T-helper 17 cell (primary cell): ENCODE results near the gene CTSE. TPM values are rescaled to one million over a fixed set of nuclear protein-coding genes. Genes with fewer than 3 reads are reported as not detected.
A peak's percentile ranks its signal among the peaks of the same experiment; 100 is the strongest.

Experiments used
- ATAC-seq: fragments of 150-1000 bp; cut with Tn5 transposase; 2 replicates; pipeline ENCODE4 v1.10.0; 2021; ENCODE audit warnings: mild to moderate bottlenecking, moderate library complexity
- DNase-seq, 3 donors: peaks; one replicate each; pipeline versions ENCODE4 v3.0.0 to v3.0.0-alpha.2; 2020 to 2021
- H3K9me3 ChIP-seq: one replicate; pipeline ENCODE4 v1.7.0; 2013; ENCODE audit warnings: low read length, mild to moderate bottlenecking; ENCODE audit not compliant: control insufficient read depth, poor library complexity, severe bottlenecking
- H3K27ac Mint-ChIP-seq: one replicate; pipeline ENCODE4 v1.8.0; 2022; ENCODE audit warnings: mild to moderate bottlenecking, moderate library complexity, mixed read lengths
- H3K27me3 Mint-ChIP-seq: one replicate; pipeline ENCODE4 v1.8.0; 2022; ENCODE audit warnings: mixed read lengths
- H3K36me3 Mint-ChIP-seq: one replicate; pipeline ENCODE4 v1.8.0; 2022; ENCODE audit warnings: low read depth, mixed read lengths
- H3K4me1 Mint-ChIP-seq: one replicate; pipeline ENCODE4 v1.8.0; 2022; ENCODE audit warnings: mild to moderate bottlenecking, mixed read lengths
- H3K4me3 Mint-ChIP-seq: one replicate; pipeline ENCODE4 v1.8.0; 2022; ENCODE audit warnings: mild to moderate bottlenecking, moderate library complexity, mixed read lengths
- total RNA-seq, 4 donors: library from RNA in 2 of 4; stranded (reverse) in 2 of 4; gene quantifications; one replicate each; pipeline ENCODE4 v1.2.3 and lab custom pipeline; 2022 to 2026

Gene CTSE
- total RNA-seq, 2 donors from 2014 or later: not detected

DNA sequence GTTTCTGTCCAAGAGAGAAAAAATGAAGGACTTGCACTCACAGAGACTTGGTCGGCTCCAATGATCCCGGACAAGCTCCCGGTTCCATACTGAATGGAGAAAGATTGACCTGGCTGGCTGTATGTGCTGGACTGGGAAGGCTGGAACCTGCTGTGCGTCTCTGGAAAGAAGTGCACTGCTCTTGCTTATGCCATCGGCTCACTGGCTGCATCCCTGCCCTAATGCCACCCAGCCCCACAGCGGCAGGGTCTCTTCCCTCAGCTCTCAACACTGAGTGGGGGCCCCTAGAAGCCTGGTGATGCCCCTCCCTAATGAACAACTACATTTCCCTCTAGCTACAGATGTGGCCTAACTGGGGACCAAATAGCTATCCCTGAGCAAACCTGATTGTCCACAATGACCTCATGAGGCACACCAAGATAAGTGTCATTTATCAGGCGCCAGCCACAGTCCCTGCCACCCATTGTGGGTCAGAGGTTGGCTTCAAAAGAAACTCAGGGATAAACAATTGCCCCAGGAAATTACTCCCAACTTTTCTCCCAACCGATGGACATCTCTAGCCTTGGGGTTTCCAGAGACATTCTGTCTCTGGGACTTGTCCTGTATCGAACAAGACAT is 2.6 kb downstream of the CTSE start:
- no peak for DNase-seq
- ATAC-seq: no peak
- no peaks in the 10 kb centered on the region for H3K4me1 Mint-ChIP-seq
- H3K36me3 Mint-ChIP-seq: peaks cover 2% of the 10 kb centered on the region
- H3K4me3 Mint-ChIP-seq: no peak overlapping the region
- H3K27ac Mint-ChIP-seq: no peak overlapping the region
- H3K27me3 Mint-ChIP-seq: peaks cover 35% of the 10 kb centered on the region
- H3K9me3 ChIP-seq: no peaks in the 10 kb centered on the region

DNA sequence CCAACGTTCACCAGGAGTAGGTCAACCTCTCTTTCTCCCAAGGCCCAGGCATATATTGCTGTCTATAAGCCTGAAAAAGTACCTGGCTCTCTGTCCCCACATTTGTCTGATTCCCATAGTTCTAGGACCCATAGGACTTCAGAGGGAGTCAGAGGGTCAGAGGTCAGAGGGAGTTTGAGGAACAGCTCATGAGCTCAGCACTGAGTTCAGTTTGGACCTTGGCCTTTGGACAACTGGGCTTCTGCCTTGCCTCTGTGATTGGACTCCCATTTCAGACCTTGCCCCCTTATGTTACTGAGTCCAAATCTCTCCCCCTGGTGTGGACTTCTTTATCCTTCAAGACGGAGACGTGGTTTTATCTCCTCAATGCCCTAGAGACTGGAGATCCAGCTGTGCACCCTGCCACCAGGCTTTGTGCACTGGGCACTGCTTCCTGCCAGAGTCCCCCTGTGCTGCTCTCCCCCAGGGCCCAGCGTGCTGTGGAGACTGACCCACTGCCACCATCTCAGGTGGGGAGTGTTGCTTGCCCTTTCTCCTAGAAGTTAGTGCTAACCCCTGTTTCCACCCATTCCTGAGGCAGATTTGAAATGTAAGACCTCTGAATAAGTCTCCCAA is 3.2 kb downstream of the CTSE start:
- no peak for DNase-seq
- no peak for ATAC-seq
- Mint-ChIP-seq H3K36me3 (peaks cover 2% of the 10 kb centered on the region), H3K4me1 (no peaks in the 10 kb centered on the region), H3K27me3 (peaks cover 35% of the 10 kb centered on the region), H3K4me3 (no peak overlapping the region), H3K27ac (no peak overlapping the region)
- H3K9me3 ChIP-seq: no peaks in the 10 kb centered on the region

DNA sequence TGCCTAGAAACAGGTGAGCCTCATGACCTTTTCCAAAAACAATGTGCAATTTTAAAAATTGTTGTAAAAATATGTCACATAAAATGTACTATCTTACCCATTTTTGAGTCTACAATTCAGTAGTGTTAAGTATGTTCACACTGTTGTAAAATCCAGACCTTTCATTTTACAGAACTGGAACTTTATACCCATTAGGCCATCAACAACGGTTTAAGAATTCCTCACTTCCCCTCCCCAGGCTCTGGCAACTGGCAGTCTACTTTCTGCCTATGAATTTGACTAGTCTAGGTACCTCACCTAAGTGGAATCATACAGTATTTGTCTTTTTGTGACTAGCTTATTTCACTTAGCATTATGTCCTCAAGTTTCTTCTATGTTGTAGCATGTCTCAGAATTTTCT is 8.6 kb downstream of the CTSE start:
- no peak for ATAC-seq

DNA sequence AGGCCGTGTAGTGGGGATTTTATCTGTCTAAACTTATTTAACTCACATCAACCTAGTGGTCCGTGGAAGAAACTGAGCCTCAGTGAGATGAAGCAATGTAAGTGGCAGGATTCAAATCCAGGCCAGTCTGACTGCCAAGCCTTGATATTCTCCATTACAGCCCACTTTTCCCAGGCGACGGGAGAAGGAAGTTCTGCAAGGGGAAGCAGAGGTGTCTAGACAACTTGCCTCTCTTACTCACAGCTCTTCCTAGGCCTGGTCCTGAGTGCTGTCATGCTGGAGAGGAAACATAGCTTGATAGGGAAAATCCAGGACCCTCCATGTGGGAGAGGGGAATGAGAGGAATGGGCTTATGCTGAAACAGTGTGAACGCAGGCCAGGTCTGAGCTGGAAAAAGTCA is 9.1 kb downstream of the CTSE start:
- H3K36me3 Mint-ChIP-seq: peaks cover 2% of the 10 kb centered on the region
- H3K4me1 Mint-ChIP-seq: peaks cover 16% of the 10 kb centered on the region
- ATAC-seq (no peak), DNase-seq (no peak)
- H3K27me3 Mint-ChIP-seq: peaks cover 14% of the 10 kb centered on the region
- H3K4me3 Mint-ChIP-seq: no peak overlapping the region
- no peak overlapping the region for H3K27ac Mint-ChIP-seq
- no peaks in the 10 kb centered on the region for H3K9me3 ChIP-seq

More for the DNA sequence above, 8.6 kb downstream of the CTSE start:
- H3K9me3 ChIP-seq: no peaks in the 10 kb centered on the region
- H3K4me1 Mint-ChIP-seq: peaks cover 16% of the 10 kb centered on the region
- peaks cover 2% of the 10 kb centered on the region for H3K36me3 Mint-ChIP-seq
- DNase-seq: no peak
- H3K4me3 Mint-ChIP-seq: no peak overlapping the region
- no peak overlapping the region for H3K27ac Mint-ChIP-seq
- peaks cover 11% of the 10 kb centered on the region for H3K27me3 Mint-ChIP-seq

DNA sequence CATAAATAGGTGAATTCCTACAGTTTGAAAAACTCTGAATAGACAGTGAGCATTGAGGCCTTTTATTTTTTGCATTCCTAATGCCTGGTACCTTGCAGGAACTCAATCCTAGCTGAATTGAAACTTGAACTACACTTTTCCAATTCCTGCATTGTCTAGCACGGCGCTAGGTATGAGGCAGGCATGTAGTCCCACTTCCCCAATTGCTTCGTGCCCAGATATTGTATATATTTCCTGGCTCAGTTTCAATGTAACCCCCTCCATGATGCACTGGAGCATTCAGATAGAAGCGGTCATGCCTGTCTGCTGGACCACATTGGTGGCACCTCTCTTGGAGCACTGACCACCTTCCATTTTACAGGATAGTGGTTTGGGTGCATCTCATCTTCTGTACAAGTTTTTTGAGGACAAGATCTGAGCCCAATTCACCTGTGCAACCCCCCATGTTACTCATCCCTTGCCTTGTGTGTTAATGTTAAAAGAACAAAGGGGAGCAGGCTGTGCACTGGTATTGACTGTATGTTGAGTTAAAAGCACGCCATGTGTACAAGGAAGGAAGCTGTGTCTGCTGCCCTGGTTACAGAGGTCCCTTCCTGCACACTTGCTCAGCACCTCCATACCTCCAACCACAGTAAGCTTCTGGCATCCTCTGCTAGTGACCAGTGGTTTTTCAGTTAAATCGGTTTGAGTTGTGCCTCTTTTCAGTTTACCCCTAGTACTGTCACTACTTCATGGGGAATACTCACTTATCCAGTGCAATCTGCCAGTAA is 10.5 kb downstream of the CTSE start:
- H3K9me3 ChIP-seq: no peaks in the 10 kb centered on the region
- H3K27me3 Mint-ChIP-seq: peaks cover 16% of the 10 kb centered on the region
- no peak overlapping the region for H3K27ac Mint-ChIP-seq
- H3K4me3 Mint-ChIP-seq: no peak overlapping the region
- H3K36me3 Mint-ChIP-seq: peaks cover 2% of the 10 kb centered on the region
- no peak for DNase-seq
- peaks cover 16% of the 10 kb centered on the region for H3K4me1 Mint-ChIP-seq
- ATAC-seq: no peak

DNA sequence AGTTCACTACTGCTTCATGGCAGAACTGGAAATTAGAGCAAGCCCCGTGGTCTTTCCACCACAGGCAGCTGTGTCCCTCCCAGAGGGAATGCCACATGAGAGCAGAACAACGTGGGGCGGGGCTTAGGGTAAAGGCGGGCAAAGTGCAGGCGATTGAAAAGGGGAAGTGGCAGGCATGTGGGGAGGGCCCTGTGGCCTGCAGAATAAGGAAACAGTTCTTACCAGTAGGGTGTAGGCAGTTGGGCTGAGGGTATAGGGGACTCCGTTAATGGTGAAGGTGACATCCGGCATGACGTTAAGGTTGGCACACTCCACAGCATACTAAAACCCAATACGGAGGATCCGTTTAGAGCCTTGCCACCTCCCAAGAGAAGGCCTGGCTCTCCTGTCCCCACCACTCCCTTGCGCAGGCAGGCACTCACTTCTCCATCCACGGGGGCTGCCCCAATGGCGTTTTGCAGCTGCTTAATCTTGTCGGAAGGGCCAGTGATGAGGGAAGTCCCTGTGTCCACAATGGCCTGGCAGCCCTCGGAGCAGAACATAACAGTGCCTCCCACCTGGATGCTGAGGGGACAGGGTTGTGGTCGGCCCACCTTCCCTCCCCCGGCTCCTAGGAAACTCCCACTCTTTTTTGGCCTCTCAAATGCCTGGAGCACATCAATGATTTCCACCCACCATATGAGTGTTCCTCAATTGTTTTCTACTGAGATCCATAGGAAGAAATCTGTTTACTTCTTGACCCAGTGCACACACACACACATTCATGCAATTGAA is 11.4 kb downstream of the CTSE start:
- H3K9me3 ChIP-seq: no peaks in the 10 kb centered on the region
- Mint-ChIP-seq H3K27ac (peak overlapping the region; percentile 66), H3K36me3 (no peaks in the 10 kb centered on the region), H3K4me1 (peaks cover 16% of the 10 kb centered on the region), H3K4me3 (peak overlapping the region; percentile 84), H3K27me3 (peaks cover 23% of the 10 kb centered on the region)
- no peak for DNase-seq
- peak; percentile 96 for ATAC-seq

DNA sequence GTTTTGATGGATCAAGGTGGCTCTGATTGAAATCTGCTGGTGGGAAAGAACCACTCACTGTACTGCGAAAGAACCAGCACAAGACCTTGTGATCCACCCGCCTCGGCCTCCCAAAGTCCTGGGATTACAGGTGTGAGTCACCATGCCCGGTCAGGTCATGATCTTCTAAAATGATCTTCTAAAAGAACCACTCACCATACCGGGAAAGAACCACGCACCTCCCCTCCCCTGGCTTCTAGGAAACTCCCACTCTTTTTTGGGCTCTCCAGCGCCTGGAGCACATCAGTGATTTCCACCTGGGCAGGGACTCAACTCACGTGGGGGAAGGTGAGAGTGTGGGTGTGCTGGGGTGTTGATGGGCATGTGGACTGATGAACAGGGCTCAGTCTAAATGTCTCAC is 12.6 kb downstream of the CTSE start:
- H3K9me3 ChIP-seq: no peaks in the 10 kb centered on the region
- Mint-ChIP-seq H3K27me3 (peaks cover 34% of the 10 kb centered on the region), H3K4me1 (peaks cover 19% of the 10 kb centered on the region), H3K36me3 (peaks cover 2% of the 10 kb centered on the region), H3K4me3 (no peak overlapping the region), H3K27ac (no peak overlapping the region)
- no peak for DNase-seq
- ATAC-seq: no peak

DNA sequence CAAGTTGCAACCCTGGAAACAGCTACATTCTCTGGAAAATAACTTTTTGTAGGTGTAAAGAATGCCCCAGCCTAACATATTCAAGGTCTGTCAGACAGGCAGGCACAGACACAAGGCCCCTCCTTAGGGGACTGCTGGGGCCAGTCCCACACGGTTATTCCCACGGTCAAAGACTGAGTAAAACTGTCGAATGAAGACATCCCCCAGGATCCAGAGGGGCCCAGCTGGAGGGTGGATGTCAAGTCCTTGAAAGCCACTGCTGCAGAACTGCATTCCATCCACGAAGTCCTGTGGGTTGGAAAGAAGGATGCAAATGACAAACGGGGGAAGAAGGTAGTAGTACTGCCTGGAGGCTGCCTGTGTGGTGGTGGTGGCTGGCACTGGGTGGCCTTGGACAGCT is 13.6 kb downstream of the CTSE start:
- peaks cover 3% of the 10 kb centered on the region for H3K36me3 Mint-ChIP-seq
- H3K9me3 ChIP-seq: no peaks in the 10 kb centered on the region
- peaks cover 20% of the 10 kb centered on the region for H3K4me1 Mint-ChIP-seq
- ATAC-seq (no peak), DNase-seq (no peak)
- H3K27me3 Mint-ChIP-seq: peaks cover 42% of the 10 kb centered on the region
- H3K27ac Mint-ChIP-seq: no peak overlapping the region
- H3K4me3 Mint-ChIP-seq: no peak overlapping the region

DNA sequence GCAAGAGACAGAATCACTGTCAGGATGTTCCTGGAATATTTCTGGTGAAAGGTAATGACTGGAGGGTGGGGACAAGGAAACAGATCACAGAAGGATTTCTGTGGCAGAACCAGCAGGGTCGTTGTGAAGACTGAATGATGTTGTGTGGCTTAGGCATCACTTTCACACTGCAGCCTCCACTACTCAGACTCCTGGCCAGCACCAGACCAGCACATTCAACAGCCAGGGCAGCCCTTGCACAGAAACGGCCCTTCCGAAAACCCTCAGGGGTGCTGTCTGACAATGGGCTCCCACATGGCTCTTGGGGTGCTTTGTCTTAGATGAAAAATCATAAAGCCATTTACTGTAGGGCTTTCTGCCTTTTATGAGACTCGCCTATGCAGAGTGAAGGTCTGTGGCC is 16.7 kb downstream of the CTSE start:
- peaks cover 3% of the 10 kb centered on the region for H3K36me3 Mint-ChIP-seq
- no peak for ATAC-seq
- no peak overlapping the region for H3K27ac Mint-ChIP-seq

DNA sequence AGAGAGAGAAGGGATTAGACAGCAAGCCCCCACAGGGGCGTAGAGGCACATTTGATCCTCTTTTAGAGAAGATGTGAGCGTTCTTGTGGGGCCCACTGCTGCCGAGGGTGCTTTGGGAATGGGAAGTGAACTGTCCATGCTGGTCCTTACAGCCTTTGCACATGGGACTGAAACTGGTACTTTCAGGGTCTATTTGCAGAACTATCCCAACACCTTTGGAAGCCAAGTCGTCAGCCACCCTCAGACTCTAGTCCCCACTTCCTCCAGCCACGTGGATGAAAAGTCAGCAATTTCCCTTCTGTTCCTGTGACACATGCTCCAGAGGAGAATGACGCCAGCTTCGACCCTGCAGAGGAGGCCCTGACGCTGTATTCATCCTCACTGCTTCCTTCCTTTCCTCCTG is 17.9 kb downstream of the CTSE start:
- DNase-seq (no peak), ATAC-seq (no peak)
- Mint-ChIP-seq H3K27ac (no peak overlapping the region), H3K4me3 (no peak overlapping the region), H3K36me3 (peaks cover 3% of the 10 kb centered on the region), H3K27me3 (peaks cover 68% of the 10 kb centered on the region), H3K4me1 (peaks cover 14% of the 10 kb centered on the region)
- H3K9me3 ChIP-seq: no peaks in the 10 kb centered on the region

More for the DNA sequence above, 16.7 kb downstream of the CTSE start:
- no peaks in the 10 kb centered on the region for H3K9me3 ChIP-seq
- H3K27me3 Mint-ChIP-seq: peaks cover 63% of the 10 kb centered on the region
- H3K4me3 Mint-ChIP-seq: no peak overlapping the region
- no peak for DNase-seq
- H3K4me1 Mint-ChIP-seq: peaks cover 16% of the 10 kb centered on the region

DNA sequence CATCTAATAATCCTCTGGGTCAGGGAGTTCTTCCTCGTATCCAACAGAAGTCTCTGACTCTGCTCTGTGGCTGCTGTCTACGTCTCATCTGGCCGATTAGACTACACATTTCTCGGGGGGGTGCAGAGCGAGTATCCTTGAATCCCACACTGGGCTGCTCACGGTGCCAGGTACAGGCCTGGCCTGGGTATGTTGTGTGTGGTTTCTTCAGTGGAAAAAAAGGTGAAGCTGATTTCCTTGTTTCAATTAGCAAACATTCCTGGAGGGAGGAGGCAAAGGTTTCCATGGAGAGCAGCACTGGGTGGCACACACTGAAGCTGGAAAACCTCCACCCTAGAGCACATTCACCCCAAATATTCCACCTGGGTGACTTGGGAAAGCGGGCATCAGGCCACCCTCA is 18.5 kb downstream of the CTSE start:
- Mint-ChIP-seq H3K4me1 (peaks cover 14% of the 10 kb centered on the region), H3K27me3 (peaks cover 64% of the 10 kb centered on the region), H3K36me3 (peaks cover 3% of the 10 kb centered on the region), H3K27ac (no peak overlapping the region), H3K4me3 (no peak overlapping the region)
- no peaks in the 10 kb centered on the region for H3K9me3 ChIP-seq
- ATAC-seq (no peak), DNase-seq (no peak)

DNA sequence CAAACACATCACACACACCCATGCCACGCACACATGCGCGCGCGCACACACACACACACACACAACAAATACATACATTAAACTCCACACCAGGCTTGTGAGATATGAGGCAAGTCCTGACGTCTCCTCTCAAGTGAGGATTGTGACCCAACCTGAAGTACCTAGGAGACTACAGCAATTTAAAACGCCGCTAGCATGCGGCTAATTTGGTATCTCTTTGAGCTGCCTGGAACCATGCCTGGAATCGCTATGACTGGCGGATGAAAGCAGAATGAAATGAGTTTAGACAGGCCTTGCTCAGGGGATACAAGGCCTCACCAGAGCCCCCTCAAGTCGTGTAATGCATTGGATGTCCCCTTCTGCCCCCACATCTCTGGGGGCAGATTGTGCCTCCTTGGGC is 18.9 kb downstream of the CTSE start:
- H3K9me3 ChIP-seq: no peaks in the 10 kb centered on the region

More for the DNA sequence above, 18.9 kb downstream of the CTSE start:
- Mint-ChIP-seq H3K27me3 (peaks cover 63% of the 10 kb centered on the region), H3K36me3 (peaks cover 3% of the 10 kb centered on the region), H3K4me3 (no peak overlapping the region), H3K4me1 (peaks cover 14% of the 10 kb centered on the region), H3K27ac (no peak overlapping the region)
- ATAC-seq: no peak
- no peak for DNase-seq
